Thymus (tissue), 11 donors: ENCODE results near the gene UBQLN3. TPM values are rescaled to one million over a fixed set of nuclear protein-coding genes. Genes with fewer than 3 reads are reported as not detected.

Experiments used
- DNase-seq, 9 donors: peaks; one replicate each; pipeline ENCODE4 v3.0.0-alpha.2; 2013; ENCODE audit warnings: low spot score in 9 of 9, low read depth in 6 of 9, missing footprints in 1 of 9
- H3K27ac ChIP-seq, 2 donors: one replicate each; pipeline ENCODE4 v1.5.1; 2013; ENCODE audit warnings: control low read depth in 1 of 2, low read depth in 1 of 2, low read length in 1 of 2, mild to moderate bottlenecking in 1 of 2, moderate library complexity in 1 of 2
- H3K27me3 ChIP-seq, 2 donors: one replicate each; pipeline ENCODE4 v1.5.1; 2013; ENCODE audit warnings: low read length in 1 of 2; ENCODE audit not compliant: control insufficient read depth in 2 of 2, insufficient read depth in 1 of 2
- H3K36me3 ChIP-seq, 2 donors: one replicate each; pipeline ENCODE4 v1.5.1; 2013; ENCODE audit warnings: low read length in 1 of 2, mild to moderate bottlenecking in 1 of 2, moderate library complexity in 1 of 2; ENCODE audit not compliant: control insufficient read depth in 2 of 2, insufficient read depth in 2 of 2
- H3K4me1 ChIP-seq, 2 donors: one replicate each; pipeline ENCODE4 v1.5.1; 2013; ENCODE audit warnings: low read length in 2 of 2; ENCODE audit not compliant: control insufficient read depth in 2 of 2, insufficient read depth in 2 of 2
- H3K4me3 ChIP-seq, 2 donors: one replicate each; pipeline ENCODE4 v1.5.1; 2013; ENCODE audit warnings: low read length in 2 of 2, control low read depth in 1 of 2, mild to moderate bottlenecking in 1 of 2
- H3K9me3 ChIP-seq, 2 donors: one replicate each; pipeline ENCODE4 v1.5.1; 2013; ENCODE audit warnings: low read length in 1 of 2, mild to moderate bottlenecking in 1 of 2; ENCODE audit not compliant: control insufficient read depth in 2 of 2, insufficient read depth in 1 of 2
- WGBS: extraction: QIAGEN DNeasy Blood & Tissue Kit; methylation state at CpG from one replicate; pipeline ENCODE4 v1.1.7; 2013; 5-methylcytosine and 5-hydroxymethylcytosine counted together
- polyA plus RNA-seq: library from polyadenylated mRNA; stranded (reverse); fragments of 200-250 nt; gene quantifications from one replicate; pipeline ENCODE4 v1.2.3, GENCODE V29; 2013
- total RNA-seq: library from RNA; stranded (reverse); fragments of 120-200 nt; gene quantifications from one replicate; pipeline ENCODE4 v1.2.4, GENCODE V29; 2013
- donor health status: healthy.

Gene UBQLN3
- total and polyA plus RNA-seq, 2 donors, result under 0.01 to 0.07 TPM

- Histone ChIP-seq H3K4me3 (no peak overlapping the region), H3K27ac (no peak overlapping the region), H3K27me3 (no peaks in the 10 kb centered on the region), H3K36me3 (no peaks in the 10 kb centered on the region), H3K4me1 (no peaks in the 10 kb centered on the region), H3K9me3 (no peaks in the 10 kb centered on the region)
- DNase-seq, result no peak
- 97% methylated on average over 4 of the region's 4 CpGs for WGBS
Observed at GRCh38 chr11:5488798-5489399, 20.9 kb downstream of the UBQLN3 start.

DNA sequence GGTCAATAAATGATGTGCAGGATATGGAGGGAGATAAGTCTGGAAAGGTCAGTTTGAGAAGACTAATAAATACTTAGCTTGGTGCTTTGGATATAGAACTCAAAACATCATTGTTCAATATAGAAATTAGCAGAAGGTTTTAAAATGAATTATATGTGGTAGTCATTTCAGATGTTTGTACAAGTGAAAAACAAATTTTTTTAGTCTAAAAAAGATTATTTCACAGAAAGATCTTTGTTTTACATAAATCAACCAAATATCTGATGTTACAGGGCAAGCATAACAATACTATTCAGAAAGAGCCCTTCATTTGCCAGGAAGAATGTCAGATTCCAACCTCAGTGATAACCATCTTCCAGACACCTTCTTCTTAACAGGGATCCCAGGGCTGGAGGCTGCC is 21.4 kb downstream of the UBQLN3 start, which contains the start of gene OR52D1:
Gene OR52D1, plus strand, starts transcription at position 301 of the 400 bp plus-strand sequence. Its CDS starts 22 bp downstream, at position 323.
- Histone ChIP-seq H3K27me3 (no peaks in the 10 kb centered on the region), H3K27ac (no peak within 1 kb of the TSS), H3K4me1 (no peaks in the 10 kb centered on the region), H3K4me3 (no peak within 1 kb of the TSS), H3K36me3 (no peaks in the 10 kb centered on the region), H3K9me3 (no peaks in the 10 kb centered on the region)
- DNase-seq, result no peak

GRCh38 chr11:5486421-5486820 is 23.3 kb downstream of the UBQLN3 start:
- DNase-seq, result no peak
- 78% methylated on average over 3 of the region's 3 CpGs for WGBS
- Histone ChIP-seq H3K4me3 (no peak overlapping the region), H3K27me3 (no peaks in the 10 kb centered on the region), H3K4me1 (no peaks in the 10 kb centered on the region), H3K9me3 (no peaks in the 10 kb centered on the region), H3K36me3 (no peaks in the 10 kb centered on the region), H3K27ac (no peak overlapping the region)

DNA sequence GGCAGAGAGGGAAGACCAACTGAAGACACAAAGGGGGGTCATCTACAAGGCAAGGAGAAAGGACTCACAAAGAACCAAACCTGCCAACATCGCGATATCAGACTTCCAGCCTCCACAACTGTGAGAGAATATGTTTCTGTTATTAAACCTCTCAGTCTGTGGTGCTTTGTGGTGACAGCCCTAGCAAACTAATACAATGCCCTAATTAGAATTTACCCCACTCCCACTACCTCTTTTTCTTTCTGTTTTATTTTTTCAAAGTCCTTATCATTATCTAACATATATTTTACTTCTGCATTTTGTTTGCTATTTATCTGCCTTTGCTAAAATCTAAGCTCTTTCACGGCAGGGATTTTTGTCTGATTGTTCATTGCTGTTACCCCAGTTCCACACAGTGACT is 23.8 kb downstream of the UBQLN3 start:
- Histone ChIP-seq H3K9me3 (no peaks in the 10 kb centered on the region), H3K4me1 (no peaks in the 10 kb centered on the region), H3K27ac (no peak overlapping the region), H3K36me3 (no peaks in the 10 kb centered on the region), H3K27me3 (no peaks in the 10 kb centered on the region), H3K4me3 (no peak overlapping the region)
- 65% methylated on average over 3 of the region's 3 CpGs for WGBS
- DNase-seq, result no peak

- WGBS, result 46% methylated on average over 2 of the region's 2 CpGs
- Histone ChIP-seq H3K9me3 (no peaks in the 10 kb centered on the region), H3K36me3 (no peaks in the 10 kb centered on the region), H3K4me1 (no peaks in the 10 kb centered on the region), H3K27me3 (no peaks in the 10 kb centered on the region), H3K27ac (no peak overlapping the region), H3K4me3 (no peak overlapping the region)
- peak in 7 of 9 donors; percentile 3 to 50 (median 11) for DNase-seq
Observed at GRCh38 chr11:5476186-5476819, 33.5 kb downstream of the UBQLN3 start.

GRCh38 chr11:5473921-5474320 is 35.8 kb downstream of the UBQLN3 start:
- H3K27me3 ChIP-seq, result no peaks in the 10 kb centered on the region
- no peaks in the 10 kb centered on the region for H3K9me3 ChIP-seq
- no peak for DNase-seq
- H3K4me1 ChIP-seq, result no peaks in the 10 kb centered on the region
- H3K36me3 ChIP-seq, result no peaks in the 10 kb centered on the region
- no peak overlapping the region for H3K4me3 ChIP-seq
- H3K27ac ChIP-seq, result no peak overlapping the region

DNA sequence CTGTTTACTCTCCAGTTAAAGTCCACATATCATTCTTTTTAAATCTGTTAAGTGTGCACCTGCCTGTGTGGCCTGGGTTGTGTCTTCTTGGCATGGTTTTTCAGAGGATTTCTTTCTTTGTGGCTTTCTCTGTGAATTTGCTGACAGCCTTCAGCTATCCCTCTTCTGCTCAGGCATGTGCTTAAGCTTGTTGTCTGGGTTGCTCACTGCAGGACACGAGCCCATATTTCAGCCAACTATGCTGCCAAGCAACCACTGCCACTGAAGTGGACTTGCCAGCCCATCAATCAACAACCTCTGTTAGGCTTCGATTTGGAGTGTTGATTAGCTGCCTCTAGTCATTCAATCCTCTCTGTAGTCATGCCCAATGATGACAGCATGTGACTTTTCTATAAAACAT is 42.2 kb downstream of the UBQLN3 start:
- WGBS, result 79% methylated on average over 2 of the region's 2 CpGs
- no peak for DNase-seq
- H3K27ac ChIP-seq, result no peak overlapping the region
- no peaks in the 10 kb centered on the region for H3K36me3 ChIP-seq
- no peaks in the 10 kb centered on the region for H3K4me1 ChIP-seq
- no peaks in the 10 kb centered on the region for H3K27me3 ChIP-seq
- no peak overlapping the region for H3K4me3 ChIP-seq
- H3K9me3 ChIP-seq, result no peaks in the 10 kb centered on the region

- no peaks in the 10 kb centered on the region for H3K27me3 ChIP-seq
- no peaks in the 10 kb centered on the region for H3K4me1 ChIP-seq
- no peak overlapping the region for H3K4me3 ChIP-seq
- no peak for DNase-seq
- WGBS, result 94% methylated on average over 14 of the region's 14 CpGs
- H3K9me3 ChIP-seq, result no peaks in the 10 kb centered on the region
- no peak overlapping the region for H3K27ac ChIP-seq
- H3K36me3 ChIP-seq, result no peaks in the 10 kb centered on the region
Observed at GRCh38 chr11:5460983-5461621, 48.7 kb downstream of the UBQLN3 start.
